RWPE1 (cell line): Measurements from ENCODE around the gene C9orf50.

Source experiments
- CTCF ChIA-PET: fragments of 350-600 bp; sonication (Branson Sonifier 250); formaldehyde crosslinking; extraction: SDS; loops from one replicate; lab custom pipeline; 2021; lab: Yijun Ruan, JAX
- POLR2A ChIA-PET: fragments of 400-600 bp; formaldehyde crosslinking; extraction: SDS; loops from one replicate; lab custom pipeline; 2020; ENCODE audit warnings: antibody characterized with exemption; ENCODE audit not compliant: low non-redundant PET; lab: Yijun Ruan, JAX
- DNase-seq: peaks from one replicate; pipeline ENCODE4 v3.0.0; 2012; ENCODE audit warnings: low spot score
- H3K27ac ChIP-seq: fragments of 450-650 bp; 2 replicates; pipeline ENCODE4 v1.5.1; 2017
- TF ChIP-seq, protein P1 (sequence below): fragments of 450-650 bp; conservative IDR thresholded peaks from 2 replicates; pipeline ENCODE4 v1.5.1; 2017; ENCODE audit warnings: low read depth, mild to moderate bottlenecking

C9orf50 gene

DNA sequence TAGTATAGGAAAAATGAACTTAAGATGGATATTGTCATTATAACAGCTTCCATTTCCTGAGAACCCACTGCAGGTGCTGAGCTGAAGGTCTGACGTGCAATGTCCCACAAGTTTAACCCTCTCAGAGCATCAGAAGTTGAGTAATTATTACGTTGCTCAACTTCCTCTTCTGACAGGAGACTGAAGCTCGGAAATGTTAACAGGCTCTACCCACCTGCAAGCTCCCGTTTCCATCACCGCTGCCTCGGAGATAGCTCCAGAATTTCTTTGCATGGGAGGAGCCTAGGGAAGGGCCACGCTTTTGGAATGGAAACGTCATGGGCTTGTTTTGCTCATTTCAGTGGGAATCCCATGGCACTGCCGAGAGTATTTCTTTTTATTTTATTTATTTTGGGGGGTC, 4.0 kb upstream of the C9orf50 start:
- peak overlapping the region; percentile 80 for H3K27ac ChIP-seq
- POLR2A ChIA-PET: interaction anchor here (1.2 kb wide), 1 partner anchor 447 kb away, joined by 3 read pairs; the partner anchor contains the start of gene IER5L
- CTCF ChIA-PET: interaction anchor here (0.6 to 4.5 kb wide), 17 partner anchors 11 to 871 kb away, joined by 3 to 33 read pairs (median 5); partner anchors contain the start of gene DOLPP1
- DNase-seq: no peak
- TF ChIP-seq, protein P1, sequence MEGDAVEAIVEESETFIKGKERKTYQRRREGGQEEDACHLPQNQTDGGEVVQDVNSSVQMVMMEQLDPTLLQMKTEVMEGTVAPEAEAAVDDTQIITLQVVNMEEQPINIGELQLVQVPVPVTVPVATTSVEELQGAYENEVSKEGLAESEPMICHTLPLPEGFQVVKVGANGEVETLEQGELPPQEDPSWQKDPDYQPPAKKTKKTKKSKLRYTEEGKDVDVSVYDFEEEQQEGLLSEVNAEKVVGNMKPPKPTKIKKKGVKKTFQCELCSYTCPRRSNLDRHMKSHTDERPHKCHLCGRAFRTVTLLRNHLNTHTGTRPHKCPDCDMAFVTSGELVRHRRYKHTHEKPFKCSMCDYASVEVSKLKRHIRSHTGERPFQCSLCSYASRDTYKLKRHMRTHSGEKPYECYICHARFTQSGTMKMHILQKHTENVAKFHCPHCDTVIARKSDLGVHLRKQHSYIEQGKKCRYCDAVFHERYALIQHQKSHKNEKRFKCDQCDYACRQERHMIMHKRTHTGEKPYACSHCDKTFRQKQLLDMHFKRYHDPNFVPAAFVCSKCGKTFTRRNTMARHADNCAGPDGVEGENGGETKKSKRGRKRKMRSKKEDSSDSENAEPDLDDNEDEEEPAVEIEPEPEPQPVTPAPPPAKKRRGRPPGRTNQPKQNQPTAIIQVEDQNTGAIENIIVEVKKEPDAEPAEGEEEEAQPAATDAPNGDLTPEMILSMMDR: no peak

DNA sequence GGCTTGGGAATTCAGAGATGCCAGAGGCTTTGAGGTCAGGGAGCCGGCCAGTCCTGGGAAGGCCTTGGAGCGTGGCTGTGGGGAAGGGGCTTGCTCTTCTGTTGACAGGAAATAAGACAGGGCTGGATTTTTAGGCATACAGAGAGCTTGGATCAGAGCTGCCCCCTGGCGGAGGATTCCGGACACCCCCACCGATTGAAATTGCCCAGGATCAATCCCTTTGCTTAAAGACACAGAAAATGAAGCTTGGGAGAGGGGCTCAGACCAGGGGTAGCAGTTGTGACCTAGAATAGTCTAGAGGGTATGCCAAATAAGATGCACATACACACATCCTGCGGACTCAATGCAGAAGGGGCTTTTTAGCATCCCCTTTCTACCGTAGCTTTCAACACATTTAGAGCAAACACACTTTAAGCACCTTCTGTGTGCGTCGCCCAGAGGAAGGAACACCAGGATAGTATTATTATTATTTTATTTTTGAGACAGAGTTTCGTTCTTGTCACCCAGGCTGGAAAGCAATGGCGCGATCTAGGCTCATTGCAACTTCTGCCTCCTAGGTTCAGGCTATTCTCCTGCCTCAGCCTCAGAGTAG, 3.4 kb upstream of the C9orf50 start:
- TF ChIP-seq, protein P1: peak; percentile 98
- DNase-seq: peak; percentile 81
- H3K27ac ChIP-seq: peak overlapping the region; percentile 80
- ChIA-PET POLR2A (interaction anchor here (1.2 kb wide), 1 partner anchor 447 kb away, joined by 3 read pairs; the partner anchor contains the start of gene IER5L), CTCF (interaction anchor here (0.6 to 4.5 kb wide), 31 partner anchors 9 to 609 kb away, joined by 3 to 33 read pairs (median 4); partner anchors contain the start of genes DOLPP1 and IER5L)

DNA sequence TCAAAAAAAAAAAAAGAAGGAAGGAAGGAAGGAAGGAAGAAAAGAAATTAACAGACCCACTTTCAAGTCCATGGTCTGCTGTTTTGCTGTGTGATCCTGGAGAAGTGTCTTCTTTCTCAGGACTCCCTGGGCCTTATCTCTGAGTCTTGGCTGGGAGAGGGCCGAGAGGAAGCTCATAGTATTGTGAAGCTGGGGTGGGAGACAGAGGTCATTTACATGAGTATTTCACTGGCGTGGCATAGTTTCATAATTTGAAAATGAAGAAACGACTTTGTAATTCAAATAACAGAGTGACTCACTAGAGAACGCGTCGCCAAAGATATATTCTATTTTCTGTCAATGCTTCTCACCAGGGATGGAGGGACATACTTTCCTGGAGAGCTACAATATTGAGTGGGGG, 2.4 kb upstream of the C9orf50 start:
- no peak for DNase-seq
- POLR2A ChIA-PET: no interaction called here
- CTCF ChIA-PET: interaction anchor here (0.7 to 4.5 kb wide), 9 partner anchors 9 to 492 kb away, joined by 3 to 33 read pairs (median 13); no protein-coding TSS in a partner anchor
- TF ChIP-seq, protein P1: no peak
- no peak overlapping the region for H3K27ac ChIP-seq

DNA sequence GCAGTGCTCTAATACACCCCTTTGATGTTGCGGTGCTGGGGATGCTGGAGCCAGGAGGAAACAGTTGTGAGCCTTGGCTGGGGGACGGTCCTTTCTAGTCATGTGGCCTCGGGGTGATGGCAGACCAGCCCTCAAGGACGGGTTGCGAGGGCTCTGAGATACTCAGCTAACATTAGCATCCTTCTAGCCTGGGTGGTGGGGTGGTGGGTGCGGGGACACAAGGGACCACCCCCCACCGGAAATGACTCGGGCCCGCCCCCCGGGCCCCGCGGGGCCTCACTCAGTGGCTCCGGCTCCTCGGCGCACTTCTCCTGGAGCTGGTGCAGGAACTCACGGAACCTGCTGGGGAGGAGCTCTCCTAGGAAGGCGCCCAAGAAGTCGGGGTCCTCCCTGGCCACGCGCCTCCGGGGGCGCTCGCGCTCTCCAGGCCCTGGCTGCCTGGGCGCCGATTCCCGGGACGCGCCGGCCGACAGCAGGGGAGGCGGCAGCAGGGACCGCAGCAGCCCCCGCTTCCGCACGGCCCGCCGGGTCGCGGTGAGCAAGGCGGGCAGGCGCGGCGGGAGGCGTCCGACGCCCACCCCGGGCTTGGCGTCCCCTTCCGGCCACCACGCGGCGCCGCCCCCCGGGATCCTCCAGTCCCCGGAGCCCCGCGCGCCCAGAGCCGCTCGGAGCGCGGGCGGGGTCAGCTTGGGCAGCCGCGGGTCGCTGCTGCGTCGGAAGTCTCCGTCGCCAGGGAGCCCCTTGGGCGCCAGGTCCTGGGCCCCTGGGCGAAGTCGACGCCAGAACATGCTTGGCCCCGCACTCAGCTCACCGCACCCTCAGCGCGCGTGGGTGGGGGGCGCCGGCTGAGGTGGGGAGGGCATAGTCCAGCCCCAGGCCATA, 873 bp downstream of the C9orf50 start:
- DNase-seq: no peak
- ChIA-PET CTCF (interaction anchor here (0.6 to 2.9 kb wide), 12 partner anchors 9 to 499 kb away, joined by 3 to 21 read pairs (median 4); no protein-coding TSS in a partner anchor), POLR2A (no interaction called here)
- no peak overlapping the region for H3K27ac ChIP-seq
- TF ChIP-seq, protein P1: peak; percentile 72

DNA sequence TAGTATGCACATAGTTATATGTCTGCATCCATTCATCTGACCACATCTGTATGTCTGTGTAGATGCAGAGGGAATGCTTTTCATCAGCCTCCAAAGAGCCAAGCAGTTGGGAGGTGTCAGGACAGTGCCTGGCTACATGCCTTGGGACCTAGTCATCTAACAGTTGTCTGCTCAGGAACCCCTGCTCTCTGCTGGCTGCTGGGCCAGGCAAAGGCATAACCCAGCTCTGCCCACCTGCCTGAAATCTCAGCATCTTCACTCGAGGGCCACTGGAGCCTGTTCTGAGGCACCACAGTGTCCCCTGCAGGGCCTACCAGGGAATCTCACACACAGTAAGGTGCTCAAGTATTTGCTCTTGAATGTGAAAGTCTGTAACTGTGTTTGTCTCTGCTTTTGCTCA, 3.7 kb downstream of the C9orf50 start:
- TF ChIP-seq, protein P1: peak; percentile 57
- peak; percentile 58 for DNase-seq
- POLR2A ChIA-PET: no interaction called here
- H3K27ac ChIP-seq: peak overlapping the region; percentile 41
- CTCF ChIA-PET: interaction anchor here (0.5 to 1.1 kb wide), 4 partner anchors 443 to 857 kb away, joined by 3 to 9 read pairs (median 3); no protein-coding TSS in a partner anchor
